Endothelial cell of umbilical vein (primary cell): ENCODE data around the gene KLHDC1. TPM values are rescaled to one million over a fixed set of nuclear protein-coding genes. Genes with fewer than 3 reads are reported as not detected.
"Not testable (repeated sequence)": the region's sequence is repeated elsewhere in the genome, so short reads cannot be mapped to it uniquely, and the experiment has no call there.

Experiments used
- BruUV-seq: library from RNA; stranded (reverse); fragments of 400-500 nt; replicated peaks from 2 replicates; lab custom pipeline; 2021; lab: Mats Ljungman, UMichigan
- CTCF ChIA-PET: fragments of 300-600, 350-600 bp; sonication (Branson Sonifier 250); formaldehyde crosslinking; loops from one replicate; lab custom pipeline; 2021; ENCODE audit warnings: antibody characterized with exemption, inconsistent platforms; lab: Charles Lee
- POLR2A ChIA-PET: fragments of 300-600, 350-600 bp; sonication (Branson Sonifier 250); formaldehyde crosslinking; loops from one replicate; lab custom pipeline; 2021; ENCODE audit warnings: antibody characterized with exemption, inconsistent platforms; lab: Charles Lee
- DNase-seq: peaks from one replicate; pipeline ENCODE4 v3.0.0-alpha.2; 2011; ENCODE audit warnings: low read depth, low spot score
- FAIRE-seq: peaks from 2 replicates; lab custom pipeline; 2011; peaks lifted over from hg19 to GRCh38; lab: Jason Lieb, UNC
- H2AFZ ChIP-seq: 2 replicates; pipeline ENCODE4 v1.6.0; 2012; ENCODE audit warnings: low read depth, low read length, control low read depth, inconsistent platforms
- H3K27ac ChIP-seq: 2 replicates; pipeline ENCODE4 v1.5.1; 2011; ENCODE audit warnings: low read depth, mild to moderate bottlenecking, control low read depth, low read length, moderate library complexity; ENCODE audit not compliant: insufficient read depth
- H3K27me3 ChIP-seq, 2 experiments: 2 replicates each; pipeline versions ENCODE4 v1.6.0 to v1.6.1; 2011; ENCODE audit warnings: low read length in 2 of 2, mixed read lengths in 1 of 2; ENCODE audit not compliant: control insufficient read depth in 2 of 2, insufficient read depth in 2 of 2
- H3K36me3 ChIP-seq, 2 experiments: 2 replicates in 1 of 2; 3 replicates in 1 of 2; pipeline ENCODE4 v1.5.1; 2011; ENCODE audit warnings: low read length in 2 of 2, mild to moderate bottlenecking in 1 of 2, moderate library complexity in 1 of 2; ENCODE audit not compliant: control insufficient read depth in 2 of 2, insufficient read depth in 2 of 2; ENCODE audit errors: extremely low read depth in 1 of 2
- H3K4me1 ChIP-seq: 3 replicates; pipeline ENCODE4 v1.5.1; 2011; ENCODE audit warnings: mild to moderate bottlenecking, low read length; ENCODE audit not compliant: control insufficient read depth, insufficient read depth; ENCODE audit errors: extremely low read depth
- H3K4me2 ChIP-seq: 2 replicates; pipeline ENCODE4 v1.6.1; 2011; ENCODE audit warnings: low read length, control low read depth, mixed read lengths; ENCODE audit not compliant: insufficient read depth
- H3K4me3 ChIP-seq, 3 experiments: fragments of 200-600 bp in 1 of 3; sonication (generic), shearing (Covaris generic) in 1 of 3; replicated peaks in 1 of 3; 2 replicates each; pipeline ENCODE4 v1.5.1; 2011 to 2016; ENCODE audit warnings: control low read depth in 3 of 3, low read length in 3 of 3, mild to moderate bottlenecking in 2 of 3, inconsistent platforms in 1 of 3, low read depth in 1 of 3, moderate library complexity in 1 of 3; ENCODE audit not compliant: insufficient read depth in 1 of 3
- H3K79me2 ChIP-seq: 2 replicates; pipeline ENCODE4 v1.6.0; 2012; ENCODE audit warnings: low read length, inconsistent platforms; ENCODE audit not compliant: control insufficient read depth, insufficient read depth
- H3K9ac ChIP-seq: replicated peaks from 2 replicates; pipeline ENCODE3; 2011; ENCODE audit warnings: low read length, control low read depth; ENCODE audit not compliant: insufficient read depth; ENCODE audit errors: extremely low read depth
- H3K9me1 ChIP-seq: replicated peaks from 3 replicates; pipeline ENCODE4 v1.6.0; 2011; ENCODE audit warnings: mild to moderate bottlenecking, low read length; ENCODE audit not compliant: control insufficient read depth, insufficient read depth; ENCODE audit errors: extremely low read depth
- H3K9me3 ChIP-seq: replicated peaks from 2 replicates; pipeline ENCODE4 v1.5.1; 2012; ENCODE audit warnings: low read length, inconsistent platforms; ENCODE audit not compliant: control insufficient read depth, insufficient read depth
- H4K20me1 ChIP-seq: replicated peaks from 2 replicates; pipeline ENCODE3; 2011; ENCODE audit warnings: mild to moderate bottlenecking, low read length; ENCODE audit not compliant: control insufficient read depth, insufficient read depth; ENCODE audit errors: extremely low read depth
- EZH2 ChIP-seq: IDR thresholded peaks from 2 replicates; pipeline ENCODE4 v1.6.1; 2012; ENCODE audit warnings: borderline replicate concordance, low read depth, mild to moderate bottlenecking, moderate library complexity, low read length, inconsistent platforms; ENCODE audit not compliant: severe bottlenecking
- FOS ChIP-seq: IDR thresholded peaks from 2 replicates; pipeline ENCODE4 v1.6.1; 2011; ENCODE audit warnings: mild to moderate bottlenecking, low read length, moderate library complexity, borderline replicate concordance; ENCODE audit not compliant: insufficient read depth
- GATA2 ChIP-seq: IDR thresholded peaks from 2 replicates; pipeline ENCODE4 v1.7.0; 2011; ENCODE audit warnings: low read depth, mild to moderate bottlenecking, moderate library complexity, mixed read lengths, low read length; ENCODE audit not compliant: insufficient read length, insufficient read depth
- JUN ChIP-seq: IDR thresholded peaks from 2 replicates; pipeline ENCODE4 v1.6.1; 2011; ENCODE audit warnings: borderline replicate concordance, low read depth; ENCODE audit not compliant: insufficient read length, insufficient read depth
- POLR2A ChIP-seq: IDR thresholded peaks from 2 replicates; pipeline ENCODE4 v1.6.1; 2012; ENCODE audit warnings: low read depth, mild to moderate bottlenecking, control low read depth, low read length
- POLR2AphosphoS5 ChIP-seq: IDR thresholded peaks from 2 replicates; pipeline ENCODE4 v1.6.1; 2012; ENCODE audit warnings: low read depth, mild to moderate bottlenecking, control low read depth, low read length, moderate library complexity; ENCODE audit not compliant: insufficient read depth
- dilution Hi-C: fragments of 300-500 bp; cut with MboI; formaldehyde crosslinking; loops from one replicate; pipeline ENCODE4 v1.15.0; 2019; ENCODE audit warnings: low sequenced_read_pairs; ENCODE audit not compliant: extremely low pct_ligation_motif_present
- intact Hi-C: fragments of 100-400 bp; cut with micrococcal nuclease; formaldehyde crosslinking; loops from one replicate; pipeline ENCODE4 v1.10.0; 2022
- polyA plus RNA-seq, 4 experiments: library from polyadenylated mRNA; depleted of rRNA in 3 of 4; stranded (reverse) in 3 of 4; unstranded in 1 of 4; fragments of >200 nt; gene quantifications; 2 replicates each; pipeline versions ENCODE4 v1.2.1 to v1.2.3, GENCODE V29; 2011 to 2012; ENCODE audit warnings: missing spikeins in 1 of 4
- total RNA-seq: library from RNA; stranded (reverse); gene quantifications from 2 replicates; pipeline ENCODE4 v1.2.3, GENCODE V29; 2021
- TF ChIP-seq, protein P1 (sequence below): IDR thresholded peaks from 2 replicates; pipeline ENCODE4 v1.6.1; 2011; ENCODE audit not compliant: insufficient read depth, insufficient read length
- TF ChIP-seq, protein P2 (sequence below), 2 donors: IDR thresholded peaks; 1 replicate in 1 of 2; 2 replicates in 1 of 2; pipeline ENCODE4 v1.5.1; 2011; ENCODE audit warnings: low read length in 2 of 2, mild to moderate bottlenecking in 2 of 2, moderate library complexity in 2 of 2, control low read depth in 1 of 2, inconsistent platforms in 1 of 2, low read depth in 1 of 2; ENCODE audit not compliant: insufficient read depth in 1 of 2; ENCODE audit errors: extremely low read depth in 1 of 2

KLHDC1 gene
- total and polyA plus RNA-seq, 2 donors (not counting 3 experiments of a cell fraction or from before 2014, with no cell fraction given), result 0.77 to 1.2 TPM

DNA sequence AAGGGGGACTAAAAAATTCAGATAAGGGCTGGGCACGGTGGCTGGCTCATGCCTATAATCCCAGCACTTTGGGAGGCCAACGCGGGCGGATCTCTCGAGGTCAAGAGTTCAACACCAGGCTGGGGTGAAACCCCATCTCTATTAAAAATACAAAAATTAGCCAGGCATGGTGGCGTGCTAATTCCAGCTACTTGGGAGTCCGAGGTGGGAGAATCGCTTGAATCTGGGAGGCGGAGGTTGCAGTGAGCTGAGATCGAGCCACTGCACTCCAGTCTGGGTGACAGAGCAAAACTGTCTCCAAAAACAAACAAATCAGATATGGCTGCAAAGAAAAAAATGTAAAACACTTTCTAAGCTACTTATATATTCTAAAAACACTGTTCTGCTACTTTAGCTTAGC lies 78.8 kb downstream of the KLHDC1 start:
- H3K4me2 ChIP-seq, intact Hi-C loops, H3K9me3 ChIP-seq, dilution Hi-C loops, FAIRE-seq, POLR2A ChIA-PET, H3K9me1 ChIP-seq, H3K4me3 ChIP-seq, H3K27me3 ChIP-seq, H4K20me1 ChIP-seq, BruUV-seq, H3K27ac ChIP-seq, H2AFZ ChIP-seq, H3K36me3 ChIP-seq, DNase-seq, H3K79me2 ChIP-seq, H3K9ac ChIP-seq: not testable (repeated sequence)
- peaks cover 16% of the 10 kb centered on the region for H3K4me1 ChIP-seq
- CTCF ChIA-PET, result interaction anchor here (1.6 to 2.4 kb wide), 3 partner anchors 137 to 310 kb away, joined by 3 to 11 read pairs (median 7); partner anchors contain the start of genes DNAAF2 and RPL36AL

DNA sequence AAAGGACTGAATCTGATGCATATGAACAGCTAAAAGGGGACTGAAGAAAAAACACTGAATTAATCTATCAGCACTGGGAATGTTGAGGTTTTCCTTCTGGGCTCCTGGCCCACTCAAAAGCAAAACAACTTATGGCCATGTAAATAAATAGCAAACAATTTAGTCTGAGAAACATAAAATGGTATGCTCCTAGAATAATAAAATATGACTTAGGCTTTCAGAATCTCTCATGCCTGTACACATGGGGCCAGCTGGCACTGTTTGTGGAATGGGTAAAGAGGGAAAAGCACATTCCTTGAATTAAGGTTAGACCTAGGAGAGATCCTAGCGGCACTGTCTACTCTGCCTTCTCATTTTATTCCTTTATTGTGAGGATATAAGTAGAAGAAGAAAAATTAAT lies 81.2 kb downstream of the KLHDC1 start:
- Histone ChIP-seq H3K27ac (no peak overlapping the region), H3K4me1 (peaks cover 6% of the 10 kb centered on the region), H2AFZ (no peak overlapping the region), H3K79me2 (peaks cover 3% of the 10 kb centered on the region), H3K4me3 (no peak overlapping the region), H3K9me1 (no peaks in the 10 kb centered on the region), H3K9me3 (no peaks in the 10 kb centered on the region), H3K27me3 (no peaks in the 10 kb centered on the region), H3K9ac (no peak overlapping the region), H3K4me2 (no peak overlapping the region), H3K36me3 (peaks cover 4 to 12% of the 10 kb centered on the region in 2 experiments), H4K20me1 (no peaks in the 10 kb centered on the region)
- dilution Hi-C loops, result no loop called here
- FAIRE-seq (no peak), DNase-seq (no peak)
- TF ChIP-seq GATA2 (no peak), JUN (no peak), POLR2AphosphoS5 (no peak), FOS (no peak), POLR2A (no peak), EZH2 (no peak)
- TF ChIP-seq, protein P1, sequence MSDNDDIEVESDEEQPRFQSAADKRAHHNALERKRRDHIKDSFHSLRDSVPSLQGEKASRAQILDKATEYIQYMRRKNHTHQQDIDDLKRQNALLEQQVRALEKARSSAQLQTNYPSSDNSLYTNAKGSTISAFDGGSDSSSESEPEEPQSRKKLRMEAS, result no peak
- TF ChIP-seq, protein P2, sequence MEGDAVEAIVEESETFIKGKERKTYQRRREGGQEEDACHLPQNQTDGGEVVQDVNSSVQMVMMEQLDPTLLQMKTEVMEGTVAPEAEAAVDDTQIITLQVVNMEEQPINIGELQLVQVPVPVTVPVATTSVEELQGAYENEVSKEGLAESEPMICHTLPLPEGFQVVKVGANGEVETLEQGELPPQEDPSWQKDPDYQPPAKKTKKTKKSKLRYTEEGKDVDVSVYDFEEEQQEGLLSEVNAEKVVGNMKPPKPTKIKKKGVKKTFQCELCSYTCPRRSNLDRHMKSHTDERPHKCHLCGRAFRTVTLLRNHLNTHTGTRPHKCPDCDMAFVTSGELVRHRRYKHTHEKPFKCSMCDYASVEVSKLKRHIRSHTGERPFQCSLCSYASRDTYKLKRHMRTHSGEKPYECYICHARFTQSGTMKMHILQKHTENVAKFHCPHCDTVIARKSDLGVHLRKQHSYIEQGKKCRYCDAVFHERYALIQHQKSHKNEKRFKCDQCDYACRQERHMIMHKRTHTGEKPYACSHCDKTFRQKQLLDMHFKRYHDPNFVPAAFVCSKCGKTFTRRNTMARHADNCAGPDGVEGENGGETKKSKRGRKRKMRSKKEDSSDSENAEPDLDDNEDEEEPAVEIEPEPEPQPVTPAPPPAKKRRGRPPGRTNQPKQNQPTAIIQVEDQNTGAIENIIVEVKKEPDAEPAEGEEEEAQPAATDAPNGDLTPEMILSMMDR (IDR thresholded peaks at IDR 0.05; ENCODE audit: extremely low read depth in 1 of 2, insufficient read depth in 1 of 2, low read depth in 1 of 2, low read length in 2 of 2), result no peak
- CTCF ChIA-PET, result interaction anchor here (1.3 kb wide), 1 partner anchor 140 kb away, joined by 4 read pairs; no protein-coding TSS in a partner anchor
- no TSS peak for BruUV-seq
- POLR2A ChIA-PET, result no interaction called here
- intact Hi-C loops, result no loop called here
